Epithelial cell of esophagus (primary cell): ENCODE results near the gene NISCH.

Experiments
- DNase-seq: peaks from one replicate; pipeline ENCODE4 v3.0.0; 2010; ENCODE audit warnings: low read depth
- H3K4me3 ChIP-seq: 2 replicates; pipeline ENCODE4 v1.5.1; 2011; ENCODE audit warnings: mild to moderate bottlenecking, low read length, control low read depth
- CTCF ChIP-seq: IDR thresholded peaks from 2 replicates; pipeline ENCODE4 v1.5.1; 2011; ENCODE audit warnings: low read depth, mild to moderate bottlenecking, low read length, control low read depth, inconsistent platforms; ENCODE audit not compliant: insufficient read depth; ENCODE audit errors: missing control alignments

Gene NISCH

GRCh38 chr3:52435246-52436101 is 19.9 kb upstream of the NISCH start:
- no peak for DNase-seq
- no peak overlapping the region for H3K4me3 ChIP-seq
- no peak for TF ChIP-seq CTCF

GRCh38 chr3:52436500-52437149 is 18.8 kb upstream of the NISCH start:
- no peak overlapping the region for H3K4me3 ChIP-seq
- no peak for TF ChIP-seq CTCF
- DNase-seq: no peak

- no peak for TF ChIP-seq CTCF
- peak; percentile 36 for DNase-seq
- H3K4me3 ChIP-seq: no peak overlapping the region
Measured at GRCh38 chr3:52437326-52438103, 17.9 kb upstream of the NISCH start.

- no peak overlapping the region for H3K4me3 ChIP-seq
- no peak for DNase-seq
- TF ChIP-seq CTCF: no peak
Measured at GRCh38 chr3:52438104-52438376, 17.4 kb upstream of the NISCH start.

- TF ChIP-seq CTCF: no peak
- H3K4me3 ChIP-seq: no peak overlapping the region
- DNase-seq: no peak
Measured at GRCh38 chr3:52438579-52439425, 16.6 kb upstream of the NISCH start.

- no peak for TF ChIP-seq CTCF
- no peak for DNase-seq
- H3K4me3 ChIP-seq: no peak overlapping the region
Measured at GRCh38 chr3:52439426-52440248, 15.8 kb upstream of the NISCH start.
